Measurements from ENCODE around the gene CHPT1.
"Not testable (repeated sequence)": the region's sequence is repeated elsewhere in the genome, so short reads cannot be mapped to it uniquely, and the experiment has no call there.

The CHPT1 gene

DNA sequence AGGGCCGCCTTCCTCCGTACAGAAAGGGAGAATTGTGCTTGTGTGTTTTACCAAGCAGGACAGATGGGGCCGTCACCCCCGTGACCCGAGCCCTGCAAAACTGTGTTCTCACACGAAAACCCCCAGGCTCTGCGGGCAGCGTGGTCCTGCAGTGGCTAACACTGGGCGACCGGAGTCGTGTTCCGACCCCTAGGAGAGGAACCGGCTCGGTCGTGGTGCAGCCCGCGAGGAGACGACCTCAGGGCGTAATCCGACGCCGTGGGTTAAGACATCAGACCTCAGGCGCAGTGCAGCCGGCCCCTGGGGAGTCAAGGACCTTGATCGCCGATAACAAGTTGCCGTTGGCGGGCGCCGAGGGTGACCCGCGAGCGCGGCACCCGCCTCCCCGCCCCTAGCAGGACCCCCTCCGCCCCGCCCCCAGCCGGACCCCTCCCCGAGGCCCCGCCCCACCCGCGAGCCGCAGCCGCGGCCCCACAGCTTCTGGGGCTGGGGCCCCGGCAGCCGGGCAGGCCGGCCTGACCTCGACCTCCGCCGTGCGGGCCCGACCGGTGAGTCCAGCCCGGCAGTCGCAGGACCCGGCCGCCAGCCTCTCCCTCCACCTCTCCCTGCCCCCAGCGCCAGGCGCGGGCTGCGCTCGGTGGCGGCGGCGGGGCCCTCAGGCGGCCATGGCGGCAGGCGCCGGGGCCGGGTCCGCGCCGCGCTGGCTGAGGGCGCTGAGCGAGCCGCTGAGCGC lies at the start of gene CHPT1:
TSS of gene CHPT1 (plus strand) at position 444 of the 733 bp plus-strand sequence. CDS start at position 666, 222 bp downstream.
- peak; percentile 59 for DNase-seq

DNA sequence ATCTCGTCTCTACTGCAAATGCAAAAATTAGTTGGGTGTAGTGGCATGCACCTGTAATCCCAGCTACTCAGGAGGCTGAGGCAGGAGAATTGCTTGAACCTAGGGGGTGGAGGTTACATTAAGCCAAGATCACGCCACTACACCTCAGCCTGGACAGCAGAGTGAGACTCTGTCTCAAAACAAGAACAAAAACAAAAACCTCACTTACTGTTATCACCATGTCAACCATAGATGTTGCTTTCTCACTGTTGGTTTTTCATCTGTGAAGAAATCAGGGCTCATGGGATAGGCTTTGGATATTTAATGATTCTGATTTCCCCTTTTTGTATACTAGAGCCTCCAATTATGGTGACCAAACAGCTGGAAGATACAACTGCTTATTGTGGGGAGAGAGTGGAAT lies 49.7 kb upstream of the CHPT1 start:
- no peak for DNase-seq

DNA sequence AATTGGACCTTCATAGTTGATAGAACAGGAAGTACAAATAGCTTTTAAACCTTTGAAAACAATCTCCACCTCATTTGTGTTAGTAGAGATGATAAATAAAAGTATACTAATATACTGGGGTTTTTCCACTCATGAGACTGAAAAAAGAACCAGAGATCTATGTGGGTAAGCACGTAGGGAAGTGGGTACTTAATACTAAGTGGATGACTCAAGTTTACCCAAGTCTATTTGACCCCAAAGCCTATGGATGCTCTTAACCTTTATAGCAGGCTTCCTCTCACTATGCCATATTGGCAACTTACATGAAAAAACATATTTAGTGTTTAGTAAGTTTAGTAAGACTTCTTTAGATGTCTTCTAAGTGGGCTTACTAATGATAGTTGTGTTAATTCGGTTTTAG lies 49.2 kb upstream of the CHPT1 start:
- DNase-seq: no peak

DNA sequence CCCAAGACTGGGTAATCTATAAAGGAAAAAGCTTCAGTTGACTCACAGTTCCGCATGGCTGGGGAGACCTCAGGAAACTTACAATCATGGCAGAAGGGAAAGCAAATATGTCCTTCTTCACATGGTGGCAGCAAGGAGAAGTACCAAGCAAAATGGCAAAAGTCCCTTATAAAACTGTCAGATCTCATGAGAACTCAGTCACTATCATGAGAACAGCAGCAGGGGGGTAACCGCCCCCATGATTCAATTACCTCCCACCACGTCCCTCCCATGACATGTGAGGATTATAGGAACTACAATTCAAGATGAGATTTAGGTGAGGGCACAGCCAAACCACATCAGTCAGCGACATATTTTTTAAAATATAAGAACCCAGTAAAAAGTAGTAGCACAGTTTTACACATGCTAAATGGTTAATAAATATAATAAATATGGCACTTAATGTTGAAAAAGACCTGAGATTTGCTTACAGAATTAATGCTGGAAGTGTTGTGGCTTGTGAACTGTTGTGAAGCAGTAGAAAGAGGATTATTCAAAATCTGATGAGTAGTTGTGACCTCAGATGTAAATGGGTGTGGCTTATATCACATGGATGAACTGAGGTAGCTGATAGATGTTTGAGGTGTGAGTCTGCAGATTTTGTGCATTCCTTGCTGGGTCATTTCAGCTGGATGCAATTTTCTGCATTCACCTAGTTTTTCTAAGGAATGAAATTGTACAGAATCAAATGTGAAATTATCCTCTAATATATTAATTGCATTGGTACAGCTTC lies 46.9 kb upstream of the CHPT1 start:
- no peak for DNase-seq

DNA sequence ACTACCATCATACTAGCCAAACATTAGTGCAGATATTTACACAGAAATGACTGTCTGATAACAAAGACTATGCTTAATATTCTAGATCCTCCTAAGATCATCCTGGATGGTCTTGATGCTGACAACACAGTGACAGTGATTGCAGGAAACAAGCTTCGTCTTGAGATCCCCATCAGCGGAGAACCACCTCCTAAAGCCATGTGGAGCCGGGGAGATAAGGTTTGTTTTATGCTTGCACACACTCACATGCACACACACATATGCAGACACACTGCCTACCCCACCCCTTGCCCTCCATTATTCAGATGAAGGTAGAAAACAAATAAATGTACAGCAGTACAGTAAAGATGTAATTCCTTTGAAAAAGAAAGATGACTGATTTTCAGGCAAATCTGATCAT lies 44.4 kb upstream of the CHPT1 start:
- DNase-seq: no peak

DNA sequence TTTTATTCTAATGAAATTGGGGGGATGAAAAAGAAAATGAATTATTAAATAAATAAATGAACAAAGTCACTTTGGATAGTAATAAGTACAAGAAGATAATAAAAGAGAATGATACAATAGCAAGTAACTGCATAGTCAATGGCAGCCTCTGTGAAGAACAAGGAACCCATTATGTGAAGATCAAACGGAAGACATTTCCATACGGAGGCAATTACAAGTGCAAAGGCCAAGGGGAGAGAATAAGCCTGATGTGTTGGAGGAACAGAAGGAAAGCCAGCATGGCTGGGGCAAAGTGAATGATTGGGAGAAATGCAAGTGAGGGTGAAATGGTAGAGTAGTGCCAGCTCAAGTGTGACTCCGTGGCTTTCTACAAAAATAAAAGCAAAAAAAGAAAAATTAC lies 43.9 kb upstream of the CHPT1 start:
- DNase-seq: no peak

DNA sequence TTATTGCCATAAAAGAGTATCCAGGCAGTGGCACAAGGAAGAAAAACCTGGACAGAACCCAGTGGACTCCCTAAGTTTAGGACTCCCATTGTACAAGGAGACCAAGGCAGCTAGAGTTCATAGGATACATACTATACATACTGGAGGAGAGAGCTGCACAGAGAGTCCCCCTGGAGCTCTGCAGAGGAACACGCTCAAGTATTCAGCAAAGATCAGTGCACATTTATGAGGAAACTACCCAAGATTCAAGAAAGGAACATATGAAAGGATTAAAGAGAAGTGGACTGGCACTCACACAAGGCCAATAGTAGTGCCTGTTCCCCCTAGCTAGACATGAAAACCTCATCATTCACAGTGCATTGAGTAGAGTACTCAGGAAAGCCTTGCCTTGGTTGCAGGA lies 43.0 kb upstream of the CHPT1 start:
- no peak for DNase-seq

DNA sequence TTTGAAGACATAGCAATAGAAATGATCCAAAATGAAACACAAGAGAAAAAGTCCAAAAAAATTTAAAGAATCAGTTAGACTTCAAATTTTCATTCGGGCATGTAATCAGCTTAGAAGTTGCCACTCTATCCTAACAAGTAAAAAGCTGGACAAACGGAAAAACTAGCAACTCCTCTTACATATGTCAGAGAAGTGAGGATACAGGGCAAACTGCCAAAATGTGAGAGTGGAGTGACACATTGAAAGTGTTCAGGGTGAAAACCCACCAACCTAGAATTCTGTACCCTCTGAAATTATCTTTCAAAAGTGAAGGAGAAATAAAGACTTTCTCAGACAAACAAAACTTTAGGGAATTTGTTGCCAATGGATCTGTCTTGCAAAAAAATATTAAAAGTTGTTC lies 42.0 kb upstream of the CHPT1 start:
- peak; percentile 13 for DNase-seq

DNA sequence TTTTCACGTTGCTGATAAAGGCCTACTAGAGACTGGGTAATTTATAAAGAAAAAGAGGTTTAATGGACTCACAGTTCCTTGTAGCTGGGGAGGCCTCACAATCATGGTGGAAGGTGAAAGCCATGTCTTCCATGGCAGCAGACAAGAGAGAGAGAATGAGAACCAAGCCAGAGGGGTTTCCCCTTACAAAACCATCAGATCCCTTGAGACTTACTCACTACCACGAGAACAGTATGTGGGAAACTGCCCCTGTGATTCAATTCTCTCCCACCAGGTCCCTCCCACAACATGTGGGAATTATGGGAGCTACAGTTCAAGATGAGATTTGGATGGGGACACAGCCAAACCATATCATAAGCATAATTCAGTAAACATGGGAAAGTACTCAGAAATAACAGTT lies 36.8 kb upstream of the CHPT1 start:
- DNase-seq: not testable (repeated sequence)

DNA sequence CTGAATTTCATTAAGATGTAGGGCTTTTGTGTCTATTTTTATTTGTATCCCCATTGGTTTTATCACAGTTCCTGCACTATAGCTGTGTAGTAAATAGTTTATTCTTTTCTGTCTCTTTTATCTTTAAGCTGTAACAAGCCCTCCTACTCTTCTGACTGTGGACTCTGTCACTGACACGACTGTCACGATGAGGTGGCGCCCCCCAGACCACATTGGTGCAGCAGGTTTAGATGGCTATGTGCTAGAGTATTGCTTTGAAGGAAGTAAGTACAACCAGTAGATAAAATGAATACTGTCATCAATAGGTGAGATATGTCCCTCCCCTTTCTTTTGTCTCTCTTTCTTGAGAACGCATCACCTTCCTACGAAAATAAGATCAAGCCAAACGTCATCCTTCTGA lies 34.1 kb upstream of the CHPT1 start:
- DNase-seq: no peak

DNA sequence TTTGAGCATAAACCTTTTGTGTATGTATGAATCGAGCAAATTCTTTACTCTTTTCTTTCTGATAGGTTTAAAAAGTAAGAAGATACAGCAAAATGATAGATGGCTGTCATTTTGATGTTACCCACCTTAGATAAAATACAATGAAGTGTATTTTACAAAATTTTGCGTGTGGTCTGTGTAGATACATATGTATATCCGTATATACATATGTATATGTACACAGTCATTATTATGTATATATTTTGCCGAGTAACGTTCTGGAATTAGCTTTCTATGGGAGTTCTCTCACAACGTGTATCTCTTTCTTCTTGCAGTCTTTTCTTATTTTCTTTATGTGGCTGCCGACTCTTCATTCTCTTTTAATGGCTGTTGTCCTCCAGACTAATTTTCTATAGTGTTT lies 32.4 kb upstream of the CHPT1 start:
- no peak for DNase-seq

DNA sequence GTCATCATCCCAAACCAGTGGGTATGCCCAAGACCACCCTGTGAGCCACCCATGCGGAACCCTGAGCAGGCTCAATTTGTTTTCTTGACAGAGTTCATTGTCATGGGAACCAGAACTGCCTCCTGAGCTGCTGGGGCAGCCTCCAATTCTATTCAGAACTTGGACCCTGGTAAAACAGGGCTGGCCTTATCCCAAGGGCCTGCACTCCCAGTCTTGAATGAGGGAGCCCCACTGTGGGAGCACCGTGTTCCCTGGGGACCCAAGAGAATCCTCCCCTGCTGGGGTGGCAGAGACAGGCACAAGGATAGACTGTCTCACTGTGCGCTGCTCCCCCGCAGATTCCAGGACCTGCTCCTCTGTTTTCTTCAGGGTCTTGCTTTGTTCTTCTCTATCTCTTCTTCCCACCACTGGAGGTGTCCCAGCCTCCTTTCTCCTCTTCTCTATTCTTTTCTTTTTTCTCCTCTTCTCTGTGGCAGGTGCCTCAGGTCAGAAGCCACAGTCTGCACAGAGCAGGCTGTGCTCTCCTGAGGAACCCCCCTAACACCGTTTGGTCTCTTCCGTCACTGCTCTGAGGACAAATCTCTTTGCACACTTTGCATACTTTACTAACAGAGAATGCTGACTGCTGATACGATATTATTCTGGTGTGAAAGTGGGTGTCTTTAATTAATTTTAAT lies 31.2 kb upstream of the CHPT1 start:
- no peak for DNase-seq

DNA sequence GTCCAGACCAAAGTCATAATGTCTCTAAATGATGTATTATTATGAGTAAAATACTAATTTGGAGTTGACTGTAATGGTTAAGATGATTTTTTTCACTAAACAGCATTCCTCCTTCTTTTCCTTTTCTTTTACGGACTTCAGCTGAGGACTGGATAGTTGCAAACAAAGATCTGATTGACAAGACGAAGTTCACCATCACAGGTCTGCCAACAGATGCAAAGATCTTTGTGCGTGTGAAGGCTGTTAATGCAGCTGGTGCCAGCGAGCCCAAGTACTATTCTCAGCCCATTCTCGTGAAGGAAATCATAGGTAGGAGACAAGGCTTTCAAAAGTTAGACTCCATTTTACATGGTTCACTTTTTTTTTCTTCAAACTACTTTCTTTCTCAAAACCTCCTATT lies 29.8 kb upstream of the CHPT1 start:
- no peak for DNase-seq

DNA sequence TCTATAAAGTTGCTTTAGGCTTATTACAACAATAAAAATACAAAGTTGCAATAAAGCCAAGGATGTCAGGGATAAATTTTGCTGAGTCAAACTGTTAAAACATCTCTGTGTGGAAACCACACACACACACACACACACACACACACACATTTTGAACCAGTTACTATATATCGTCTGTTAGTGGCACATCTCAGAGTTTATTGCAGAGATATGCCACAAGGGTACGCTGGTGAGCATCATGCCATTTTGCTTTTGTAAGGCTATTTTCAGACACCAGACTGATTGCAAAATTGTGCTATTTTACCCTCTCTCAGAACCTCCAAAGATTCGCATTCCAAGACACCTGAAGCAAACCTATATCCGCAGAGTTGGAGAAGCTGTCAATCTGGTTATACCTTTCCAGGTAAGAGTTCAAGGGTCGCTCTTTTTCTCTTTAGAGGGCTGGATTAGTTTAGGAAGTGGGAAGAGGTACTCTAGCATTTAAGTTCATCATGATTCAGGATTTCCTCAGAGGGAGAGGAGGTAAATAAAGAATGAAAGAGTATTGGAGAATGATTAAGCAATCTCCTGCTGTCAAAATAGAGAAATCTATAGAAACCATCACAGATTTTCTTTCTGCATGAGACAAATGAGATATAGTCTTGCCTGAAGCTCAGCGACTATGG lies 27.3 kb upstream of the CHPT1 start:
- DNase-seq: no peak

DNA sequence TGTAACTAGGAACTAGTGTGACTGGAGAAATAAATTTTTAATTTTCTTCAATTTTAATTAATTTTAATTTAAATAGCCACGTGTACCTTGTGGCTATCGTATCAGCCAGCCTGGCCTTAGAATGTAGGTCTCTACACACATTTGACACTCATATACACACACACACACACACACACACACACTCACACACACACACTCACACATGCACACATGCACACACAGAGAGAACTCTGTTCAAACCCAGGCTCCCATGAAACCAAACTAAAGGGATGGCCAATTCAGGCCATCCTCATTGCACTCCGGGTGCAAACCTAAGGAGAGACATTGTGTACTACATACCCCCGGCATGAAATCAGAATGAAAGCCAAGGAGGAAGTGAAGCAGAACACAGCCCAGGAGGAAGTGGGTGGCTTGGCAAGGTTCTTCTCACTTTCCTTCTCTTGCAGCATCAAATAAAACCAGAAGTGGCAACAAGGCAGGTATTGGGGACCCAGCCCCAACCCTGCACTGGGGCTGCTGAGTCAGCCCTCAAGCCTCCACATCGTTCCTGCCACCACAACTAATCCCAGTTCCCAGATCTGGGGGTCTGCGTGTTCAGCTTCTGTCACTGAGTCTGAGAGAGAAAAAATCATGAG lies 26.2 kb upstream of the CHPT1 start:
- no peak for DNase-seq

DNA sequence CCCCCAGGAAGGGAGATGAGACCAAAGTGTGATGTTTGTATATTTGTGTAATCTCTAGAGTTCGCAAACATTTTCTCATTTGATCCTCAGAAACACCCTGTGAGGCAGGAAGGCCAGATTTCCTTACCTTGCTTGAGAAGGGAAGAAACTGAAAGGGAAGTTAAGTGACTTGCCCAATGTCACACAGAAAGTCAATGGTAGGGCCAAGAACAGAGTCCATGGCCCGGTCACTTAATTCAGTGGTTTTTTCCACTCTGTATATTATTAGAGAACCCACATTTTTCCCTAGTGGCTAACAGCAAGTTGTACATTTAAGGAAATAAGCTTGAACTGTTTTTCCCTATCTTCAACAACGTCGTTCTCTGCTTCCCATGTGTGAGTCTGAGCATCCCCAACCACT lies 25.6 kb upstream of the CHPT1 start:
- DNase-seq: no peak

DNA sequence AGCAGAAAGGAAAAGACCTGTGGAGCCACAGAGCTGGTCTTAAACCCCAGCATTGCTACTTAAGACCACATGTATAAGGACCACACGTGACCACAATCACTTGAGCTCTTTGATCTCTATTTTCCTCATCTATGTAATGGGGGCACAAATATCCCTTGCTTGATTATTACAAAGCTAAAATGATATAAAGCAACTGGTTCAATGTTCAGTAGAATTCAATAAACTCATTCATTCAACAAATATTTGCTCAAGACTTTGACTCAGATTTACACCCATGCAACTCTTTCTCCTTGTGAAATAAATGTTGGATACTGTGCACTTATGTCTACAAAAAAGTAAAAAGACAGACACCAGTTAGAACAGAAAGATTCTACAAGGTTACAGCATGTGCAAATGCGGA lies 21.9 kb upstream of the CHPT1 start:
- DNase-seq: no peak

DNA sequence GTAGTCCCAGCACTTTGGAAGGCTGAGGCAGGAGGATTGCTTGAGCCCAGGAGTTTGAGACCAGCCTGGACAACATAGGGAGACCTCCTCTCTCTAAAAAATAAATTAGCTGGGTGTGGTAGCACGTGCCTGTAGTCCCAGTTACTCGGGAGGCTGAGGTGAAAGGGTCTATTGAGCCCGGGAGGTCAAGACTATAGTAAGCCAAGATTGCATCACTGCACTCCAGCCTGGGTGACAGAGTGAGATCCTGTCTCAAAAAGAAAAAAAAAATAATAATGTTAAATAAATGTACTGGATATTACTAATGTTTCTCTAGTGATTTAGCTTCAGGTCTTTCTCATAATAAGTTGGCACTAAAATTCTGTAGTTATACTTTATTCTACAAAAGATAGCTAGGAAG lies 20.9 kb upstream of the CHPT1 start:
- not testable (repeated sequence) for DNase-seq

DNA sequence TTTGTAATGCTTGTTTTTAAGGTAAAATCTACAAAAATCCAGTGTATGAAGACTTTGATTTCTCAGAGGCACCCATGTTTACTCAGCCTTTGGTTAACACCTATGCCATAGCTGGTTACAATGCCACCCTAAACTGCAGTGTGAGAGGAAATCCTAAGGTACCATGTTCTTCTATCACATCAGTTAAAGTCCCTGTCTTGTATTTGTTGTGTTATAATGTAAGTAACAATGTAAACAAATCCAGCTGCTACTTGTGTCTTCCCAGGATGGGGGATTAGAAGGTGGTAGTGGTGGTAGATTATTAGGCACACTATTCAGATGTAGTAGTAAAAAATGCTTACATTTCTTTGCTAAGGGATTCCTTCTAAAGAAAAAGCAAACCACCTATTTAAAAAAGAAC lies 19.4 kb upstream of the CHPT1 start:
- no peak for DNase-seq

DNA sequence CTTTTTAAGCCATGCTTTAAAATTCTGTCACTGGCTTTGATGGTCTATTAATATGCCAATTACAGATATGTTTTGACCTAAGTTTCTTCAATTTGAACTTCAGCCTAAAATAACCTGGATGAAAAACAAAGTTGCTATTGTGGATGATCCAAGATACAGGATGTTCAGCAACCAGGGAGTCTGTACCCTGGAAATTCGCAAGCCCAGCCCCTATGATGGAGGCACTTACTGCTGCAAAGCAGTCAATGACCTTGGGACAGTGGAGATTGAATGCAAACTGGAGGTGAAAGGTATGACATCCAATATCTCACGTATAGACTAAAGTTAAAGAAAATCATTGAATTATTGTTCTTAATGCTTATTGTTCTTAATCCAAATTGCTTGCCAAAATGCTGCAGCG lies 17.2 kb upstream of the CHPT1 start:
- DNase-seq: no peak

DNA sequence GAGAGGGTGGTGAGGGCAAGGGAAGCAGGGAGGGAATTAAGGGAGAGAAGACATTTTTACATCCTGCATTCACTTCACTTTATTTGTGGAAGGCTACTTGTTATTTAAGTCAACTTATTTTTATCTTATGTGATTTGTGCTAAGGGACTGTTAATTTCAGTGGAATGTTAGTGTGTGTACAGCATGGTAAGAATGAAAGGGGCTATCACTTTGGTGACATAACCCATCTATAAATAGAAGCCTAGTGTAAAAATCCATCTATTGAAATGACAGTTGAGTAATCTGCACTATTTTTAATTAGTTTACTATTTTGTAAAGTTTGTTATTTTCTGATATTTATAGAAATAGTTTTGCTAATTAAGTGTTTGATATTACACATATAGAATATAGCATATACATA lies 16.8 kb upstream of the CHPT1 start:
- DNase-seq: no peak

DNA sequence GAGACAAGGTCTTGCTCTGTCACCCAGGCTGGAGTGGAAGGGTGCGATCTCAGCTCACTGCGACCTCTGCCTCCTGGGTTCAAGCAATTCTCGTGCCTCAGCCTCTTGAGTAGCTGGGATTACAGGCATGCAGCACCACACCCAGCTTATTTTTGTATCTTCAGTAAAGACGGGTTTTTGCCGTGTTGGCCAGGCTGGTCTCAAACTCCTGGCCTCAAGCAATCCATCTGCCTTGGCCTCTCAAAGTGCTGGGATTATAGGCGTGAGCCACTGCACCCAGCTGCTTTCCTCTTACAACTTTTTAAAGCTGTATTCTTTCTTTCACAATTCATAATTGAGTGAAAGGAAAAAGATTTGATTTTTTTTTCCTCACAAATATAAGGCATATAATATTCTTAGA lies 15.8 kb upstream of the CHPT1 start:
- DNase-seq: not testable (repeated sequence)

DNA sequence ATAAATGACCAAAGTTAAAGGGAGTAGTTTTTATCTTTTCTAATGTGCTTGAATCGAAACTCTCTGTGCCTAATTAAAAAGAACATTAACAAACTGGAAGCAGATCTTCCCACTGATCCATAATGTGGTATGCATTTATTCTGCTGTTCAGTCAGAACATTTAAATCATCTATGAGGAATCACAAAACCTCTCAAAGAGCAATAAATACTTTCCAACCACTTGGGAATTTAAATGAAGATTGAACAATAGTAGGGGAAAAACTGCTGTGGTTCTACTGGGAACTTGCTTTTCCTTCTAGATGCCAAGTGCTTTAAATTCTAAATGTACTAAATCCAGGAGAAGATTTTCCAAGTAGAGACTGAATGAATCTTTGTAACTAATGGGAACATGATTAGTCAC lies 12.3 kb upstream of the CHPT1 start:
- DNase-seq: no peak
